HEK293 (cell line): ENCODE data around the gene ZIK1.

Experiments
- ELK4 ChIP-seq: IDR thresholded peaks from 2 replicates; pipeline ENCODE4 v1.6.1; 2011; ENCODE audit warnings: mild to moderate bottlenecking, low read depth, low read length, borderline replicate concordance
- KLF7 ChIP-seq: fragments of 450-650 bp; formaldehyde crosslinking; IDR thresholded peaks from 2 replicates; pipeline ENCODE4 v1.5.1; 2016; ENCODE audit warnings: missing biosample characterization, missing genetic modification characterization, borderline replicate concordance
- KLF8 ChIP-seq: fragments of 450-650 bp; formaldehyde crosslinking; IDR thresholded peaks from 2 replicates; pipeline ENCODE4 v1.5.1; 2016; ENCODE audit warnings: missing biosample characterization, missing genetic modification characterization
- TSHZ1 ChIP-seq: fragments of 450-650 bp; formaldehyde crosslinking; IDR thresholded peaks from 2 replicates; pipeline ENCODE4 v1.5.1; 2016; ENCODE audit warnings: missing biosample characterization, missing genetic modification characterization, borderline replicate concordance
- ZBTB8A ChIP-seq: fragments of 450-650 bp; formaldehyde crosslinking; IDR thresholded peaks from 2 replicates; pipeline ENCODE4 v1.5.1; 2016; ENCODE audit warnings: missing biosample characterization, missing genetic modification characterization
- ZNF10 ChIP-seq: fragments of 450-650 bp; formaldehyde crosslinking; IDR thresholded peaks from 2 replicates; pipeline ENCODE4 v1.5.1; 2017; ENCODE audit warnings: missing biosample characterization, missing genetic modification characterization
- ZNF132 ChIP-seq: fragments of 450-650 bp; formaldehyde crosslinking; IDR thresholded peaks from 2 replicates; pipeline ENCODE4 v1.5.1; 2017; ENCODE audit warnings: missing biosample characterization, missing genetic modification characterization, borderline replicate concordance
- ZNF140 ChIP-seq: fragments of 450-650 bp; formaldehyde crosslinking; IDR thresholded peaks from 2 replicates; pipeline ENCODE4 v1.5.1; 2016; ENCODE audit warnings: missing biosample characterization, missing genetic modification characterization
- ZNF335 ChIP-seq: fragments of 450-650 bp; formaldehyde crosslinking; conservative IDR thresholded peaks from 2 replicates; pipeline ENCODE4 v1.5.1; 2016; ENCODE audit warnings: missing biosample characterization, missing genetic modification characterization
- ZNF37A ChIP-seq: fragments of 450-650 bp; IDR thresholded peaks from 2 replicates; pipeline ENCODE4 v1.5.1; 2018; ENCODE audit warnings: missing biosample characterization, missing genetic modification characterization
- ZNF433 ChIP-seq: fragments of 450-650 bp; formaldehyde crosslinking; IDR thresholded peaks from 2 replicates; pipeline ENCODE4 v1.5.1; 2016; ENCODE audit warnings: missing biosample characterization, missing genetic modification characterization, low read depth
- ZNF560 ChIP-seq: fragments of 450-650 bp; formaldehyde crosslinking; IDR thresholded peaks from 2 replicates; pipeline ENCODE4 v1.5.1; 2017; ENCODE audit warnings: missing biosample characterization, missing genetic modification characterization, borderline replicate concordance
- ZNF561 ChIP-seq: fragments of 450-650 bp; IDR thresholded peaks from 2 replicates; pipeline ENCODE4 v1.5.1; 2018; ENCODE audit warnings: missing biosample characterization, missing genetic modification characterization, borderline replicate concordance
- ZNF792 ChIP-seq: fragments of 450-650 bp; formaldehyde crosslinking; IDR thresholded peaks from 2 replicates; pipeline ENCODE4 v1.5.1; 2016; ENCODE audit warnings: missing biosample characterization, missing genetic modification characterization
- ZSCAN16 ChIP-seq: fragments of 450-650 bp; formaldehyde crosslinking; IDR thresholded peaks from 2 replicates; pipeline ENCODE4 v1.5.1; 2016; ENCODE audit warnings: missing biosample characterization, missing genetic modification characterization
- ZSCAN30 ChIP-seq: fragments of 450-650 bp; IDR thresholded peaks from 2 replicates; pipeline ENCODE4 v1.5.1; 2018; ENCODE audit warnings: missing biosample characterization, mild to moderate bottlenecking, missing genetic modification characterization, moderate library complexity
- TF ChIP-seq, protein P1 (sequence below): fragments of 450-650 bp; formaldehyde crosslinking; IDR thresholded peaks from 2 replicates; pipeline ENCODE4 v1.5.1; 2016; ENCODE audit warnings: missing biosample characterization, missing genetic modification characterization
- TF ChIP-seq, protein P2 (sequence below): fragments of 450-650 bp; formaldehyde crosslinking; IDR thresholded peaks from 2 replicates; pipeline ENCODE4 v1.5.1; 2016; ENCODE audit warnings: missing biosample characterization, missing genetic modification characterization
- TF ChIP-seq, protein P3 (sequence below): fragments of 450-650 bp; formaldehyde crosslinking; IDR thresholded peaks from 2 replicates; pipeline ENCODE4 v1.5.1; 2016; ENCODE audit warnings: missing biosample characterization, missing genetic modification characterization

The ZIK1 gene

DNA sequence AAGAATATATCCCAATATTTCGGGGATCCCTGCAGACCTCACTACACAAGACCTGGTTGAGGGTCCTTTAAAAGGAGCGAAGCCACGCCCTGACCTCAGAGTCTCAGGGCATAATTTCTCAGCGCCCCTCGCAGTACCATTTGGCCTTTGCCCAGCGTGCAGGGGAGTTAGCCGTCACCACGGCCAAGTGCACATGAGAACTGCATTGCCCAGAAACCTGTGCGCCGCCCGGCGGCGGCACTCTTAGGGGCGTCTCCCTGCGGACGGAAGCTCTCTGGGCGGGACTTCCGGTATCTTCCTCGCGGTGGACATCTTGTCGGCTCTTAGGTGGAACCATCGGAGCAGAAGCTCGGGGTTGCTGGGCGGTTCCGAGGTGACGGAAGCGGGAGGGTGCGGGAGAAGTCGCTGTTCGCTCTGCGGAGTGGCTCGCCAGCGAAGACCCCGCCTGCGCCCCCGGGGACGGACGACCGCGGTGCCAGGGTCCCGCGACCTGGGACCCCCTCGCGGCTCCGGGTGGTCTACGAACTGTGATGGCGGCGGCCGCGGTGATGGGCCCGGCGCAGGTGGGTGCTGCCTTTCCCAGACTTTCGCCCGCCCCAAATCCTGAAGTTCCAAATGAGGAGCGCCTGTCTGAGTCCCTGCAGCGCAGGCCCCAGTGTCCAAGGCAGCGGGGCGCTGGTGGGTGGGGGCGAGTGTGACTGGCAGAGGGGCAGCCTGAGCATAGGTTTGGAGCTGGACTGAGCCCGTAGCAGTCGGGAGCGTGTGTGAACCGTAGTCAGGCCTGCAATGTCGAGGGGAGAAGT lies 30.2 kb downstream of the ZIK1 start, which contains the start of gene ZNF134 (continued):
- TF ChIP-seq ZNF792 (tag by site-specific recombination) (no peak), ZSCAN30 (peak; percentile 37; the same call in 1 of the 2 replicates), KLF7 (tag by site-specific recombination) (peak; percentile 57; the same call in 1 of the 2 replicates), ZNF560 (tag by site-specific recombination) (0 out of 2 replicates have a peak, but pooled peaks have one; percentile 1), ZNF37A (tag by site-specific recombination) (no peak), ZNF433 (tag by site-specific recombination) (no peak), ZNF561 (peak; percentile 47; the same call in 1 of the 2 replicates), KLF8 (tag by site-specific recombination) (peak; percentile 62; the same call in 1 of the 2 replicates), ZNF10 (tag by site-specific recombination) (peak; percentile 27; the same call in 1 of the 2 replicates), ZSCAN16 (tag by site-specific recombination) (no peak), ZNF335 (tag by site-specific recombination) (peak; percentile 83), ZBTB8A (tag by site-specific recombination) (peak; percentile 30), ZNF140 (no peak), ELK4 (no peak), ZNF132 (tag by site-specific recombination) (no peak), TSHZ1 (tag by site-specific recombination) (no peak)
- TF ChIP-seq, protein P1, sequence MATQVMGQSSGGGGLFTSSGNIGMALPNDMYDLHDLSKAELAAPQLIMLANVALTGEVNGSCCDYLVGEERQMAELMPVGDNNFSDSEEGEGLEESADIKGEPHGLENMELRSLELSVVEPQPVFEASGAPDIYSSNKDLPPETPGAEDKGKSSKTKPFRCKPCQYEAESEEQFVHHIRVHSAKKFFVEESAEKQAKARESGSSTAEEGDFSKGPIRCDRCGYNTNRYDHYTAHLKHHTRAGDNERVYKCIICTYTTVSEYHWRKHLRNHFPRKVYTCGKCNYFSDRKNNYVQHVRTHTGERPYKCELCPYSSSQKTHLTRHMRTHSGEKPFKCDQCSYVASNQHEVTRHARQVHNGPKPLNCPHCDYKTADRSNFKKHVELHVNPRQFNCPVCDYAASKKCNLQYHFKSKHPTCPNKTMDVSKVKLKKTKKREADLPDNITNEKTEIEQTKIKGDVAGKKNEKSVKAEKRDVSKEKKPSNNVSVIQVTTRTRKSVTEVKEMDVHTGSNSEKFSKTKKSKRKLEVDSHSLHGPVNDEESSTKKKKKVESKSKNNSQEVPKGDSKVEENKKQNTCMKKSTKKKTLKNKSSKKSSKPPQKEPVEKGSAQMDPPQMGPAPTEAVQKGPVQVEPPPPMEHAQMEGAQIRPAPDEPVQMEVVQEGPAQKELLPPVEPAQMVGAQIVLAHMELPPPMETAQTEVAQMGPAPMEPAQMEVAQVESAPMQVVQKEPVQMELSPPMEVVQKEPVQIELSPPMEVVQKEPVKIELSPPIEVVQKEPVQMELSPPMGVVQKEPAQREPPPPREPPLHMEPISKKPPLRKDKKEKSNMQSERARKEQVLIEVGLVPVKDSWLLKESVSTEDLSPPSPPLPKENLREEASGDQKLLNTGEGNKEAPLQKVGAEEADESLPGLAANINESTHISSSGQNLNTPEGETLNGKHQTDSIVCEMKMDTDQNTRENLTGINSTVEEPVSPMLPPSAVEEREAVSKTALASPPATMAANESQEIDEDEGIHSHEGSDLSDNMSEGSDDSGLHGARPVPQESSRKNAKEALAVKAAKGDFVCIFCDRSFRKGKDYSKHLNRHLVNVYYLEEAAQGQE (tag by site-specific recombination), result no peak
- TF ChIP-seq, protein P2, sequence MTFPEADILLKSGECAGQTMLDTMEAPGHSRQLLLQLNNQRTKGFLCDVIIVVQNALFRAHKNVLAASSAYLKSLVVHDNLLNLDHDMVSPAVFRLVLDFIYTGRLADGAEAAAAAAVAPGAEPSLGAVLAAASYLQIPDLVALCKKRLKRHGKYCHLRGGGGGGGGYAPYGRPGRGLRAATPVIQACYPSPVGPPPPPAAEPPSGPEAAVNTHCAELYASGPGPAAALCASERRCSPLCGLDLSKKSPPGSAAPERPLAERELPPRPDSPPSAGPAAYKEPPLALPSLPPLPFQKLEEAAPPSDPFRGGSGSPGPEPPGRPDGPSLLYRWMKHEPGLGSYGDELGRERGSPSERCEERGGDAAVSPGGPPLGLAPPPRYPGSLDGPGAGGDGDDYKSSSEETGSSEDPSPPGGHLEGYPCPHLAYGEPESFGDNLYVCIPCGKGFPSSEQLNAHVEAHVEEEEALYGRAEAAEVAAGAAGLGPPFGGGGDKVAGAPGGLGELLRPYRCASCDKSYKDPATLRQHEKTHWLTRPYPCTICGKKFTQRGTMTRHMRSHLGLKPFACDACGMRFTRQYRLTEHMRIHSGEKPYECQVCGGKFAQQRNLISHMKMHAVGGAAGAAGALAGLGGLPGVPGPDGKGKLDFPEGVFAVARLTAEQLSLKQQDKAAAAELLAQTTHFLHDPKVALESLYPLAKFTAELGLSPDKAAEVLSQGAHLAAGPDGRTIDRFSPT, result no peak
- TF ChIP-seq, protein P3, sequence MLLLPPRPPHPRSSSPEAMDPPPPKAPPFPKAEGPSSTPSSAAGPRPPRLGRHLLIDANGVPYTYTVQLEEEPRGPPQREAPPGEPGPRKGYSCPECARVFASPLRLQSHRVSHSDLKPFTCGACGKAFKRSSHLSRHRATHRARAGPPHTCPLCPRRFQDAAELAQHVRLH (tag by site-specific recombination), result no peak
